ENCODE data around the gene SCN5A. TPM values are rescaled to one million over a fixed set of nuclear protein-coding genes. Genes with fewer than 3 reads are reported as not detected.

SCN5A gene
- polyA plus RNA-seq, 12 donors: 2.0 to 9.3 (median 6.7) TPM; not detected in 1

- DNase-seq: peak; percentile 15
These were observed 106.8 kb downstream of the SCN5A start for GRCh38 chr3:38542401-38543298.

DNA sequence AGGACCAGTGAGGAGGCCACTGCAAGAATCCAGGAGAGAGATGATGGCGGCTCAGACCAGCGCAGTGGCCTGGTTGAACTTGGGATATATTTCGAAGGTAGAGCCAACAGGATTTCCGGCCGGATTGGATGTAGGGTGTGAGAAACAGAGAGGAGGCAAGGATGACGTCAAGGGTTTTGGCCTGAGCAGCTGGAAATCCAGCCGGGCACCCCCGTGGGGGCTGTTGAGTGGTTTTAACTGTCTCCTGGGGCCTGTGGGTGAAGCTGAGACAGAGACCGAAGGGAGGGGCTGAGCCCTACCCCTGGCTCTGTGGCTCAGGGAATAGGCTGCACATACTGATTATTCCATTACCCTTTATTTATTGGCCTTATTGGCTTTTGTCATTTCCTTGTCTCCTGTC lies 107.7 kb downstream of the SCN5A start:
- no peak for DNase-seq

GRCh38 chr3:38538773-38539353 lies 110.6 kb downstream of the SCN5A start:
- no peak for DNase-seq

GRCh38 chr3:38536671-38537070 lies 112.8 kb downstream of the SCN5A start:
- no peak for DNase-seq

GRCh38 chr3:38534604-38535003 lies 114.9 kb downstream of the SCN5A start:
- DNase-seq: no peak

- no peak for DNase-seq
These were observed 115.3 kb downstream of the SCN5A start for GRCh38 chr3:38534180-38534579.

DNA sequence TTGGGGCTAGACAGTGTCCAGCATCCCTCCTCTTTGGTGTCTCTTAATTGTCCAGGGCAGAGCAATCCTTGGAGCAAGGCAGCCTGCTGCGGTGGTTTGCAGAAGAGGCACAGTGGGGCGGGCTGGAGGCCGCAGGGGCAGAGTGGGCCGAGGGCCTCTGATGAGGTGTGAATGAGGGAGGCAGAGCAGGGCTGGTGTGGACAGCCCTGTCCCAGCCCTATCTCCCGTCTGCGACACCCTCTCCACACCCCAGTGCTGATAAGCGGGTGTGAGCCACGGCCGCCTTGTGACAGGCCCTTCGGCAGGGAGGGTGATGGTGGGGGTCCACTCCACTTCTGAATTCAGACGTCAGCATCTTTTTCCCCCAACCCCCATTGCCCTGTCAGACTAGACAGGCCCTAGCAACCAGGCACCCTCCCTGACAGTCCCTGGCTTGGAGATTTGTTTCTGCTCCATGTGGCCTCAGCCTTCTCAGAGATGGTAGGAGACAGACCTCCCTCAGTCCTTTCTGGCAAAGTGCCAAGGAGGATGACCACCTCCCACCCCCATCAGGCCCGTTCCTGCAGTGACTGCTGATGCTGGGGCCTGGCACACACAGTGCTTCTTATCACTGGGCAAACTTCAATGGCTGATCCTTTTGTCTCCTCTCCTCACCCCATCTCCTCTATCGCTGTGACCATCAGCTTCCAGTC lies 116.1 kb downstream of the SCN5A start:
- no peak for DNase-seq

- DNase-seq: no peak
These were observed 117.0 kb downstream of the SCN5A start for GRCh38 chr3:38532529-38532928.

DNA sequence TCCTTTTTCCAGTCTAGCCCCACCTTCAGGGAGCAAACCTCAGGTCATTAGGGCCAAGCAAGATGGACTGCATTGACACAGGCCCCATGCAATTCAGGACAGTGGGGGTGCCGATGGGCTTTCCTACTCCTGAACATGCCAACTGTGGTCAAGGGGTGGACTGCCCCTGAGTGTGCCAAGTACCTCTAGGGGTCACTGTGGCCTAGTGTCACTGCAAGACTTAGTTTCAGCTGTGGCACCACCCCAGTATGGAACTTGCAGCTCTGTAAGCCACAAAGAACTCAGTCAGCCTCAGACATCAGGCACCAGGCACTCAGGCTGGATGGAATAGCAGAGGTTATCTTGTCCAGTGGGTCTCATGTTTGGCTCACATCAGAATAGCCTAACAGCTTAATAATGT lies 121.0 kb downstream of the SCN5A start:
- no peak for DNase-seq

DNA sequence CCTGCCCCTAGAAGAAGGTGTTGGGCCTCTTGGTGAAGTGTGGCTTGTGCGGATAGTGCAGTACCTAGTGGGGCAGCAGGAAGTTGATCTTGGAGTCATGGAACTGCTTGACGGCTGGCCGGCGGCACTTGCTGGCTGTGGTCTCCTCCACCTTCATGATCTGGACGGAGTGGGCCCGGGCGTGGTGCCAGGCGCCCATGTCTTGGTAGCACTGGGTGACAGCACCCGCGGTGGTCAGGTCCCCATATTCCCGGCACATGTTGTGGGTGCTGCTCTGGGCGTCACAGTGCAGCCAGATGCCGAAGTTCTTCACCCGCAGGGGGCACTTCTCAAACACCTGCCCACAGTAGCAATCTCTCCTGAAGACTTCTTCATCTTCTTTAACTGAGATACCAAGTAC lies 122.7 kb downstream of the SCN5A start:
- DNase-seq: no peak

DNA sequence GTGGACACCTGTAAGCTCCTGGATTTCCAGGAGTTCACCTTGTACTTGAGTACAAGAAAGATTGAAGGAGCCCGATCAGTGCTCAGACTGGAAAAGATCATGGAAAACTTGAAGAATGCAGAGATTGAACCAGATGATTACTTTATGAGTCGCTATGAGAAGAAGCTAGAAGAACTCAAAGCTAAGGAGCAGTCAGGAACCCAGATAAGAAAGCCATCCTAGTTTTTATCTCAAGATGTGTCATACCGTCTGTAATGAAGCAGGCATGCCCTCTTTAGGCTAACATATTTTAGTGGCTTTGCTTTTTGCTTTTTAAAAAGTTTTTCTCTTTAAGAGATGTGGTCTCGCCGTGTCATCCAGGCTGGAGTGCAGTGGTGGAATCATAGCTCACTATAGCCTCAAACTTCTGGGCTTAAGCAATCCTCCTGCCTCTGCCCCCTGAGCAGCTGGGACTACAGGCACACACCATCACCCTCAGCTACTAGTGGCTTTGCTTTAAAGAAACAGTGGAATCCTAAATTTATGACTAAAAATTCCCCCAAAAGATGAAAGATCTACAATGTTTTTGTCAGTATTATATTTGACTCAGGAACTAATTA lies 125.2 kb downstream of the SCN5A start:
- no peak for DNase-seq

DNA sequence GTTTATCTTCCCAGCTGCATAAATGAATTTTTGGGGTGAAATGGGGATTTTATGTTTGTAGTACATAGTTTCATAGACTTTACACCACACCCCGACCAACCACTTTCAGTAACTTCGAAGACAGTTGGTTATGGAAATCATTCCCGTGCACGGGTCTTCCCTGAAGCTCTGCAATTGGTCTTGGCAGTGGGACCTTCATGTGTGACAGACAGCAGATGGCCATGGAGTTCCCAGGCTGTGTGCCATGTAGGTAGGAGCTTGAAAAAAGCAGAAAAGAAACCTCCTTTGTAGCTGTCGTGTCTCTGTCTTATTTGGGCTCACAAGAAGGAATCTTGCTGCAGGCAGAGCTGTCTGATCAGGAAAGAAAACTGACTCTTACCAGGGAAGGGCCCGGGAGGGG lies 127.5 kb downstream of the SCN5A start:
- DNase-seq: no peak

- DNase-seq: peak; percentile 73
These were observed 128.0 kb downstream of the SCN5A start for GRCh38 chr3:38521391-38521987.

- DNase-seq: no peak
These were observed 129.8 kb downstream of the SCN5A start for GRCh38 chr3:38519651-38520050.

- no peak for DNase-seq
These were observed 130.5 kb downstream of the SCN5A start for GRCh38 chr3:38519000-38519399.

GRCh38 chr3:38516669-38517068 lies 132.8 kb downstream of the SCN5A start:
- no peak for DNase-seq

DNA sequence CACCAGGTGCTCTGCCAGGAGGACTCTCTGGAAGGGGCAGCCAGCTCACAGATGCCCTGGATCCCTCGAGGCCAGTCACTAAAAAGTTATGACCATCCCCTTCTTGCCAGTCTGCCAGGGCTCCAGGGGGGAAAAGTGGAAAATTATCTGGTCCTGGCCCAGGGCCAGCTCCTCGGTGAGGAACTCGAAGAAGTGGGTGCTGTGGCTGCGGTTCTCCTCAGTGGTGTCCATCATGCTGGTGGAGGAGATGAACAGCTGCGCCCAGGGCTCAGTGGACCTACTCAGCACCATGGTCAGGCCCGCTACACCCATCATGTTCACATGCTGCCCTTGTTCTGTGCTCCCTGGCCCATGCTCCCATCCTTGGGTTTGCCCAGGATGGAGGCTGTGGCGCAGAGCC lies 134.1 kb downstream of the SCN5A start:
- DNase-seq: no peak

DNA sequence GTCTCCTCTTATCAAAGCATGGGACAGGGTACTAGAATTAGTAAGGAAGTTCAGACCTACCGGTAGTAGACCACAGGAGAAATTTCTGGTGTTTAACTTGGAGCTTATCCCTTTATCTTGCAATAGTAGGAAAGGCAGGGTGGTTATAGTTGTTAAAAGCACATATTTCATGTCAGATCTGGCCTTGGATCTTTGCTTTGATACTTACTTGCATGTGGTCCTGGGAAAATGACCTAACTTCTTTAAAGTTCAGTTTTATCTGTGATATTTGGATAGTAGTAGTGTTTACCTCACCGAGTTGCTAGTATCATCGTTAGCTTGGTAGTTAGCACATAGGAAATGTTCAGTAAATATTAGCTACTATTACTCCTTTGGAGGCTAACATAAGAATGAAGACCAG lies 137.9 kb downstream of the SCN5A start:
- no peak for DNase-seq

GRCh38 chr3:38510631-38511030 lies 138.9 kb downstream of the SCN5A start:
- DNase-seq: no peak

GRCh38 chr3:38509732-38510131 lies 139.8 kb downstream of the SCN5A start:
- DNase-seq: no peak

DNA sequence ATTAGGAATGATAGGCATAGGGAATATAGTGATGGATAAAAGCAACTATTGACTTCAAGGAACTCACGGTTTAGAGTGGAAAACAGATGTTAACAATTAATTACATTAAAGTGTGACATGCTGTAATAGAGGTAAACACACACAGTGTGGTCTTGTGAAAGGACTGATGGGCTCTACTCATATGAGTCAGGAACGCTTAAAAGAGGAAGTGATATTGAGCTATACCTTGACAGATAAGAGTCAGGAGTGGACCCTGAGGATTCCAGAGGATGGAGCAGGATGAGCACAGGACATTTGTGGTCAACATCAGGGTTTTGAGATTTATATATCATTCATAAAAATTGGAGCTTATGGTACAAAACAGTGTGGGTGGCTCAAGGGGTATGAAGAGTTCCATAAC lies 142.4 kb downstream of the SCN5A start:
- no peak for DNase-seq
